Measurements from ENCODE around the gene ZNF814.

DNA sequence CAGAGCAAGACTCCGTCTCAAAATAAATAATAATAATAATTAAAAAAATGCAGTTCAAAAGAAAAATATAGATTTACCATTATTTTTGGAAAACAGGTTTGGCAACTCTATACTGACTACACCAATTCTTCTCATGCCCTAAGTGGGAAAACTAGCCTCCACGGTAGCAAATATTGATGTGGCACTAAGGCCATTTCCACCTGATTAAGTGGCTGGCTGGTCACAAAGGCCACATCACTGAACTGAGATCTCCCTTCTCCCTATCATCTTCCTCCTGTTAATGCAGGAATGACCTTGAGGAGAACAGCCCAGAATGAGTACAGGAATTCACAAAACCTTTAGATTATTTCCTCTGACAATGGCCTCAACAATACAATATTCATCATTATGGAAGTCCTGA lies 18.6 kb downstream of the ZNF814 start:
- TF ChIP-seq, protein P1, sequence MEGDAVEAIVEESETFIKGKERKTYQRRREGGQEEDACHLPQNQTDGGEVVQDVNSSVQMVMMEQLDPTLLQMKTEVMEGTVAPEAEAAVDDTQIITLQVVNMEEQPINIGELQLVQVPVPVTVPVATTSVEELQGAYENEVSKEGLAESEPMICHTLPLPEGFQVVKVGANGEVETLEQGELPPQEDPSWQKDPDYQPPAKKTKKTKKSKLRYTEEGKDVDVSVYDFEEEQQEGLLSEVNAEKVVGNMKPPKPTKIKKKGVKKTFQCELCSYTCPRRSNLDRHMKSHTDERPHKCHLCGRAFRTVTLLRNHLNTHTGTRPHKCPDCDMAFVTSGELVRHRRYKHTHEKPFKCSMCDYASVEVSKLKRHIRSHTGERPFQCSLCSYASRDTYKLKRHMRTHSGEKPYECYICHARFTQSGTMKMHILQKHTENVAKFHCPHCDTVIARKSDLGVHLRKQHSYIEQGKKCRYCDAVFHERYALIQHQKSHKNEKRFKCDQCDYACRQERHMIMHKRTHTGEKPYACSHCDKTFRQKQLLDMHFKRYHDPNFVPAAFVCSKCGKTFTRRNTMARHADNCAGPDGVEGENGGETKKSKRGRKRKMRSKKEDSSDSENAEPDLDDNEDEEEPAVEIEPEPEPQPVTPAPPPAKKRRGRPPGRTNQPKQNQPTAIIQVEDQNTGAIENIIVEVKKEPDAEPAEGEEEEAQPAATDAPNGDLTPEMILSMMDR (conservative IDR thresholded peaks at IDR 0.05): no peak
- no peak for TF ChIP-seq EZH2 (IDR thresholded peaks at IDR 0.05; ENCODE audit: low read depth)

All from PC-9 (cell line).